HUDEP-2 (cell line): Measurements from ENCODE around the gene TWIST2.

ENCODE experiments used
- DNase-seq, 76 experiments: peaks; one replicate each; lab custom pipeline; 2025; ENCODE audit not compliant: unreplicated experiment in 76 of 76; lab: John Stamatoyannopoulos, UW

TWIST2 gene

DNA sequence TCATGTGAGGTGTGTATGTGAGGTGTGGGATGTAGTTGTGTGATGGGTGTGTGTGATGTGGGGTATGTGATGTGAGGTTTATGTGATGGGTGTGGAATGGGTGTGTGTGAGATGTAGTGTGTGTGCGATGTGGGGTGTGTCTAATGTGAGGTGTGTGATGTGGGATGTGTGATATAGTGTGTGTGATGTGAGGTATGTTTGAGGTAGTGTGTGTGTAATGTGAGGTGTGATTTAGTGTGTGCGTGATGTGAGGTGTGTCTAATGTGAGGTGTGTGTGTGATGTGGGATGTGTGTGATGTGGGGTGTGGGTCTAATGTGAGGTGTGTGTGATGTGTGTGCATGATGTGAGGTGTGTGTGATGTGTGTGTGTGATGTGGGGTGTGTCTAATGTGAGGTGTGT lies 55.3 kb downstream of the TWIST2 start:
- no peak for DNase-seq

DNA sequence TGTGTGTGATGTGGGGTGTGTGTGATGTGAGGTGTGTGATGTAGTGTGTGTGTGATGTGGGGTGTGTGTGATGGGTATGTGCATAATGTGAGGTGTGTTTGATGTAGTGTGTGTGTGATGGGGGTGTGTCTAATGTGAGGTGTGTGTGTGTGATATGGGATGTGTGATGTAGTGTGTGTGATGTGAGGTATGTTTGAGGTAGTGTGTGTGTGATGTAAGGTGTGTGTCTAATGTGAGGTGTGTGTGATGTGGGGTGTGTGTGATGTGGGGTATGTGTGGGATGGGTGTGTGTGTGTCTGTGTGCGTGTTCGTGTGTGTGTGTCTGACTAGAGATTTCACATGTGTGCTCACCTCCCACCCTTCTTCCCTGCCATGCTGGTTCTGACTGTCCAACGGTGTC lies 56.3 kb downstream of the TWIST2 start:
- no peak for DNase-seq

DNA sequence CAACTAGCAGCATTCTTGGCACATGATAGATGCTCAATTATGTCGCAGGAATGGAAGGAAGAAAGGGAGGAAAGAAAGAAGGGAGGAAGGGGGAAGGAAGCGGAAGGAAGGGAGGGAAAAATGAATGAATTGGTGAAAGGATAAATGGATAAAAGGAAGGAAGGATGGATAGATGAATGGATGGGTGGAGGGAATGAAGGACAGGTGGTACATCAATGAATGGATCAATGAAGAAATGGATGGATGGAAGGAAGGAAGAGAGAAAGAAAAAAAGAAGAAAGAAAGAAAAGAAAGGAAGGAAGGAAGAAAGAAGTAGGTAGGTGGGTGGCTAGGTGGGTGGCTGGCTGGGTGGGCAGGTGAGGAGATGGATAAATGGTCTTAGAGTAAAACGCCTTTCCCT lies 56.8 kb downstream of the TWIST2 start:
- DNase-seq = no peak

DNA sequence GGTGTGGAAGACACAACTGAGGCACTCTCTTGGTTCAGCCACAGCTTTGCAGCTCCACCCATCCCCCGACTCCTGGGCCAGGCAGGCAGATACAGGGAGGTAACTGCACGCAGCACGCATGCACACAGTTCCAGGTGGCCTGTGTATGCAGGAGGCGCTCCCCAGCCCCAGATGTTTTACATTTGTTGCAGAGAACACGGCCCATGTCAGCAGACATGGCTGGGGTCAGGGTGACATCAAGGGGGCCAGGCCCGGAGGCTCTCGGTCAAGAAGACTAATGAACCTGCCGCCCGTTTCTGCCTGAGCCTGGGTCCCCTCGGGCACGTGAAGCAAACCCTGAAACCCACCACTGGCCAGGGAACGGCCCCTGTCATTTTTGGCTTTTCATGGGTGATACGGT lies 57.3 kb downstream of the TWIST2 start:
- DNase-seq = no peak

DNA sequence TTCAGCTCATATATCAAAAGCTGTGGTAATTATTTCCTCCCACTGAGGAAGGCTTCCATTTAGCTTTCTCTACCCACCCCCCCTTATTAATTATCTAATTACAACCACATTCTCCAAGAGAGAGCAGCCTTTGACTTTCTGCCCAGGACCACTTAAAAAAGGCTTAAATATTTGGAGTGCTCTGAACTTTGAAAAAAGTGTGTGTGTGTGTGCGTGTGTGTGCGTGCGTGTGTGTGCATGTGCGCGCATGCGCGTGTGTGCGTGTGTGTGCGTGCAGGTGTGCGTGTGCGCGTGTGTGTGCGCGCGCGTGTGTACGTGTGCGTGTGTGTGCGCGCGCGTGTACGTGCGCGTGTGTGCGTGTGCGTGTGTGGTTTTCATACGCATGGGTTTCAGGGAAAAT lies 57.8 kb downstream of the TWIST2 start:
- no peak for DNase-seq

DNA sequence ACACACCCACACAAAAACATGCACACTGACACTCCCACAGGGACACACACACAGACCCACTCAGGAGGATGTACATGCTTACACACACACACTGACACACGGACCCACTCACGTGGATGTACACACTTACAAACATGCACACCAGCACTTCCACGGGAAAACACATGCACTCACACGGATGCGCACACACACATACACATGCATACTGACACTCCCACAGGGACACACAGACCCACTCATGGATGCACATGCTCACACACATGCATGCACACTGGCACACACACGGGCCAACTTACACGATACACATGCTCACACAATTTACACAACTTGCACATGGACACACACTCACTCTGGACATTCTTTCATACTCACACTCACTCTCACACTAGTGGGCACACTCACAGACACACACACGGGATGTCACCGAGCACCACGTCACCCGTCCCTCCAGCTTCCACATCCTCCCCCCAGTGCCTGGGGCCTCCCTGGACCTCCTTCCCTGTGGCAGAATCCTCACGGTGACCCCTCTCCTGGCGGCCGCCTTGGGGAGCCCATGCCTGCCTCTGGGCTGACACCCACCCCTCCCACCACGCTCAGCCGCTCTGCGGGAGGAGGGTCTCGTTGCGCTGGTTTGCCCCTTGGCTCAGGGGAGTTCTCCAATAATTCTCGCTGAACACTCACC lies 58.5 kb downstream of the TWIST2 start:
- no peak for DNase-seq

DNA sequence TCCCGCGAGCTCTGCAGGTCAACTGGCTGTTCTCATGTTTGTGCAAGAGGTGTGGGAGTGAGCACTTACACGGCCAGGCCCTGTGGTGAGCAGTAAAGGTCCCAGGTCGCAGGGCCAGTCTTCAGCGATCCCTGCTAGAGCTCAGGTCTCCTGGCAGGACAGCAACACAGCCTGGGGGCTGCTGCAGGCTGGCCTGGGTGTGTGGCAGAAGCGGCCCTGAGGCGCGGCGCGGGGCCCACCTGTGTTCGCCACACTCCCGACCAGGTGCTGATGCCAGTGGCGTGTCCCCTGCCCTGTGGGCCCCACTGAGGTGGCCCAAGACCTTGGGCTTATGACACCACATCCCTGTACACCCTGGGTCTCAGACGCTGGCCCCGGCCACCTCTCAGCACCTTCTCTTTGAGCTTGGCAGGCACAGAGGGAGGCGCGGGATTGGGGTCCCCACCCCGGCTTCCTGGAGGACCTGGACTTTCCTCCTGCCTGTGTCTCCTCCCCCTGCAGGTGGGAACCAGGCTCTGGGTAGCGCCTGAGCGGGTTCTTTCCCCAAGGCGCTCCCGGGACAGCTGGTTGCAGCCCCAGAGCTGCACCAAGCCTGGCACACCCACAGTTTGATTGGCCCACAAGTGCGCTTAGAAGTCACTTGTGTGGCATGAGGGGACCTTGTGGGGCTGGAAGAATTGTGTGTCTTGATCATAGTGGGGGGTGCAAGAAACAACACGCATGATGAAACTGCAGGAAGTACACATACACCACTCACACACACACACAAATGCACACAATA lies 59.2 kb downstream of the TWIST2 start:
- no peak for DNase-seq

DNA sequence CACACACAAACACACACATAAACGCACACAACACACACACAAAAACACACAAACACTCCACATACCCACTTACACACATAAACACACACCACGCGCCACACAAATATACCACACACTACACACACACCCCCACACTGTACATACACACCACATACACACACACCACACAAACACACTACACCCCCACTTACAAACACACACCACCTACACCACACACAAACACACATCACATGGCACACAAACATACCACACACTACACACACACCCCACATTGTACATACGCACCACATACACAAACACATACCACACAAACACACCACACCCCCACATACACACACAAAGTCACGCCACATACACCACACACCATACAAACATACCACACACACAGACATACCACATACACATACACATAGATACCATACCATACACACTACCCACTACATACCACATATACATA lies 59.9 kb downstream of the TWIST2 start:
- DNase-seq = no peak

DNA sequence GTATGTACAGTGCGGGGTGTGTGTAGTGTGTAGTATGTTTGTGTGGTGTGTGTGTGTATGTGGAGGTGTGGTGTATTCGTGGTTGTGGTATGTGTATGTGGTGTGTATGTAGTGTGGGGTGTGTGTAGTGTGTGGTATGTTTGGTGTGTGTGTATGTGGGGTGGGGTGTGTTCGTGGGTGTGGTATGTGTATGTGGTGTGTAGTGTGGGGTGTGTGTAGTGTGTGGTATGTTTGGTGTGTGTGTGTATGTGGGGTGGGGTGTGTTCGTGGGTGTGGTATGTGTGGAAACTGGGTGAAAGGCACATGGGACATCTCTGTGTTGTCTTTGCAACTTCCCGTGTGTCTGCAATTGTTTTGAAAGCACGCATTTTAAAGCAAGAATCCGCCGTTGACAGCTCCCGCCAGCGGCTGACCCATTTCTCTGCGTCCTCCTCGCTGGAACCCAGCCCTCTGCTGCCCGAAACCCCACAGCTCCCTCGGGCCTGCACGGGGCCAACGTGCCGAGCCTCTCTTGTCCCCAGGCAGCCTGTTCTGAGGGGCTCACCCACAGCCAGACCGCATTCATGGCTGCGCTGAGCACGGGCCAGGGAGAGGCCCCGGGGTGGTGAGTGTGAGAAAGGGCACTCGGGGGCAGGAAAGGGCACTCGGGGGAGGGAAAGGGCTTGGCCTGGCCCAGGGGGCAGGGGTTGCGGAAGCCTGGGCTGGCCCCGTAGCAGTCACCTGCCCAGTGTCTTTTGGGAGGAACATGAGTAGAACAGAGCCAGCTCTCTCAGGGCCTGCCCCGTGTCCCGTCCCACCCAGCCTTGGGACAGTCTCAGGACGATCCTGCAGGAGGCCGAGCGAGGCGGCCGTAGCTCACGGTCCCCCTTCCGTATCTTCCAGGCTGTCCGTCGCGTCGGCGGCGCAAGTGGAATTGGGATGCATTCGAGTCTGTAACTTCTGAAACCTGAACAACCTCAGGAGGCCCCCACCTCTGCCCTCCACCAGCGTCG lies 61.4 kb downstream of the TWIST2 start:
- no peak for DNase-seq

DNA sequence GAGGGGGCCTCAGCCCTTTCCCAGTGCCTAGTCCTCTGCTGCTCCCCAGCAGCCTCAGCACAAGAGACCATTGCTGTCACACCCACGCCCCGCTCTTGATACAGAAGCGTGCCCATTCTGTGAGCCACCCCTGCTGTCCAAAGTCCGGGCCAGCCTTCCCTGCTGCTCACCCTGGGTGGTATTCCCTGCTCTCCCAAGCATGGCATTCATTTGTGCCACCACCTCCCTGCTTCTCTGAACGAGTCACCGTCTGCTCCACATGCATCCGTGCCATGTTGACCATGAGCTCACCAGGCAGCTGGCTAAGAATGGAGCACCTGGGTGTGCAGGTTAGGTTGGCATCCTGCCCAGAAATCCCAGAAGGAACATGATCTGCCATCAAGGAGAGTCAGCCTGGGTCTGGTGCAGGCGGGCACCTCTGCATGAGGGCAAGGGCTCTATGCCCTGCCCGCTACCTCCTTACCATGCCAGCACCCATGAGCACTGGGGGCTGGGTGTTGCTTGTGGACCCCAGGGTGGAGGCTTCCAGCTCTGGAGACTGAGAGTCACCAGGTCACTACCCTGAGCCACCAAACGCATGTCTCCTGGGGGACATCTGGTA lies 63.0 kb downstream of the TWIST2 start:
- DNase-seq = no peak

DNA sequence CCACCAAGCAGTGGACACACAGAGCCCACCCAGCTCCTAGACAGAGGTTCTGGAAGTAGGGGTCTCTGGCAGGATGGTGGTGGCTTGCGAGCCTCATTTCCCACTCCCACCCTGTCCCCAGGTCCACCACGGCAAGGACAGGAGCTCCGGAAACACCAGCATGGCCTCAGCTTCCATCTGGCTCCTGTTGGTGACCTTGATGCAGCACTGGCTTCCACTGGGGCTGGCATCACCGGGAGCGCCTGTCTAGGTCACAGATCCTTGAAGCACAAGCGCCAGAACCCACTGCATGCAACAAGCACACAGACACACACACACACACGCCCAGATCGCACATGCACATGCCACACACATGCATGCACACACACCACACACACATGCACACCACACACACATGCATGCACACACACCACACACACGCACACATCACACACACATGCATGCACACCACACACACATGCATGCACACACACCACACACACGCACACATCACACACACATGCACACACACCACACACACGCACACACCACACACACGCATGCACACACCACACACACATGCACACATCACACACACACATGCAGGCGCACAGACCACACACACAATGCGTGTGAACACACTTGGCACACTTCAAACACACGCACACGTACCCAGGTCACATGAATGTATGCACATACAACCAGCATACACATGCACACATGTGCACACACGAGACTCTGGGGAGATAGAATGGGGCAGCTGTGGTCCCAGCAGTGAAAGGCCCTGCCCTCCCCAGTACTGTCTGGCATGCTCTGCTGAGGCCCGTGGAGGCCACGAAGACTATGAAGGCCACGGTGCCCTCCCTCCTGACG lies 63.7 kb downstream of the TWIST2 start:
- DNase-seq = no peak

DNA sequence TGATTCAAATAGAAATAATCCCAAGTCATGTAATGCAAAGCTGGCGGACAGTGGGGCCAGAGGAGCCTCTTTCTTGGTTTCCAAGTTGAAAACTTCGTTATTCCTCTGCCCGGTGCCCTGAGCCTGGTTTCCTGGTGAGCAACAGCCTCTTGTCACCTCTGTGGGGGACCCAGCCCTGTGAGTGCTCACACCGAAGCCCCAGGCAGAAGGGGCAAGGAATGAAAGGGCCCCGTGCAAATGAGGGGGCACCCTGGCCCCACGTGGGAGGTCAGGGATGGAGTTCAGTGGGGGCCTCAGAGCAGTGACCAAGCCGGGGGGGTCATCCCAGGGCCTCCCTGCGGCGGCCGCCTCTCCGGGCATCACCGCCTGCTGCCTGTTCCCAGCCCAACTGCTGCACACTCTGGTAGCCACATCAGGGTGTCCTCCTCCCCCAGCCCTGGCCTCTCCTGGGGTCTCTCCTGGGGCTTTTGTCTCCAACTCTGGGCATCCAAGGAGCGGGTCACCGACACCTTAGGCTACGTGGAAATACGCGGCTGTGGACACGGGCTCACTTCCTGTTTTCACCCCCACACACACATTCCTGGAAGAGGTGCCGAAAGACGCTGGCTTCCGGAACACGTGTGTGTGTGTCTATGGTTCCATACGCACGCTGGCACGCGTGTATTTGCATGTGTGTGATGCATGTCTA lies 64.5 kb downstream of the TWIST2 start:
- no peak for DNase-seq

DNA sequence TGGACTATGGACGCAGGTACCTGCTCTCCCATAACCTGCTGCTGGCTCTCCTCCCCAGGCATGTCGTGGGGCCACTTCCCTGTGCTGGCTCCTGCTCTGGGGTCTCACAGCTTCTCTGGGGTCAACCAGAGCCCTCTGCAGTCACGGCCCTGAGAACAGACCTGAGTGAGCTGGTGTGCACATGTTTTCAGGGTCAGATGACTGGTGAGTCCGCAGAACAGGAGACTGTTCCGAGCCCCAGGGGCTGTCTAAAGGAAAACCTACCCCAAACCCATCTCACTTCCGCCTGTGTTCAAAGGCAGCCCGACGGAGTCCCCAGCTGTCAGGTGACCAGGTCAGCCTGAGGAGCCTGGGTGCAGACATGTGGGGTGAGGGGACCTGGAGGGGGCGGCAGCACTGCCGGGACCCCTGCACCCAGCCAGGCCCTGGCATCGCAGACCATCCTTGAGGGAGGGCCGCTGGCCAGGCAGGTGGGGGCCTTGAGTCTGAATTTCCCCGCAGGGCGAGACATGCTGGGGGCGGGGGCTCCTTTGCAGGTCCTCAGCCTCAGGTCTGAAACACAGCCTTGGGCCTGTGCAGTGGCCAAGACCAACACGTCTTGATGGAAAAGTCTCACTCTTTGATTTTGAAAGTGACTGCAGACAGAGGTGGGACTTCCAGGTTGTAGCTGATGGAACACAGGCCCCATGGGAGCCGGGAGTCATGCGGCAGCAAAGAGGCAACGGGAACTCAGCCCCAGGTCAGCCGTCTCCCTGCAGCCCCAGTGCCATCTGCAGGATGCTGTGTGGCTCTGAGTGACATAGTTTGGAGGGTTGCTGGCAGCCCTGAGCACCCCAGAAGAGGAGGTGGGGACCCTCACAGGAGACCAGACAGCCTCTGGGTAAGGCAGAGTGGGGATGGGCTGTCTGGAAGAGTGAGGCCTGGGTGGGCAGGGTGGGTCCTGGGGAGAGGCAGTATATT lies 65.3 kb downstream of the TWIST2 start:
- DNase-seq = no peak

DNA sequence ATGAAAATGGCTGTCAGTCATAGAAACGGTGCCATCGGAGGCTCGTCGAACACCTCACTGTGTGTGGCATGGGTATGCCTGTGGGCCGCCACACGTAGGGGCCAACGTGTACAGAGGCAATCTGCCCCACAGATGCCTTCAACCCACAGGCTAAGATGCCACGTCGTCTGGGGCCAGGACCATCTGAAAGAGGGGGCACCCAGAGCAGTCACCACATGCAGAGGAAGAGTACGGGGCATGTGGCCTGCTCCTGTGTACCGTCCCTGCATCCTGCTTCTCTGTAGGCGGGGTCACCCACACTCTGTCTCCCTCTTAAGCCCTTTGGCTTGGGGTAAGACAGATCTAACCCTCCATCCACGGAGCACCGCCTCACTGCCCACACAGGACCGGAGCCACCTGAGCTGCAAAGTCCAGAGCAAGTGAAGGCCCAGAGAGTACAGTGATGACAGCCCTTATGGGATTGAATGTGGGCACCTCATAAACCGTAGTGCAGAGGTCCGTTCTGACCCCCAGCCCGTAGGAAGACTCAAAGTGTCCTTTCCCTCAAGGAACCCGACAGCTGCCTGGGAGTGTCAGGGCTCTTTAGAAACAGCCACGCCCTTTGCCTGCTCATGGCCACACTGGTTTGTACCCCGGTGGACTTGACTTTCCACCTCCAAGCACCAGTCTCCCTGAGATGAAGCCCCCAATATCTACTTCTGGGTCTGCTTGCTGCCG lies 66.2 kb downstream of the TWIST2 start:
- no peak for DNase-seq

DNA sequence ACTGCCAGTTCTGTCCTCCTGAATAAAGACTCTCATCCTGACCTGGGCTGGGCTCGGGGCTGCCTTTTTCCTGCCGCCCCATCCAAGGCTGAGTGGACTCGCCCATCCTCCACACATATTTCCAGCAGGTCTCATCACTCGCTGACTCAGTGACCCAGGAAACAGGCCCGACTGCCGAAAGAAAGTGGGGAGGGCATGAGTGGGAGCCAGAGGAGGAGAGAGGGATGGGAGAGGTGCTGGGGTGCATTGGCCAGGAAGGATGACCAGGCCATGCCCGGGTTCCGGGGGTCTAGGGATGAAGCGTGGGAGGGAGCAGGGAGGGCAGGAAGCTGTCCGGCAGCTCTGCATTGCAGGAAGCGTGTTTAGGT lies 66.7 kb downstream of the TWIST2 start:
- DNase-seq = no peak

DNA sequence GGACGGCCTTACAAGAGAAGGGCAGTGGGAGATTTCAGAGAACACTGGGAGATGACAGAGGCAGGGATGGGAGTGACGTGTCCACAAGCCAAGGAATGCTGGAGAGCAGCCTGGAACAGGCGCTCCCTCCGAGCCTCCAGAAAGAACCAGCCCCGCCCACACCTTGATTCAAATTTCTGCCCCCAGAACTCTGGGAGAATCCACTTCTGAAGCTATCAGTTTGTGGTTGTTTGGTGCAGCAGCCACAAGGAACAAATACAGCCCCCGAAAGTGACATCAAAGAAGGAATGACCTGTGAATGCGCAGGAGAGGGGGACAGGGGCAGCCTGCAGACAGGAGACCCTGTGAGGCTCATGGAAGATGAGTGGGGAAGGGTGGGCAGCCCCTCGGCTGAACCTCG lies 67.3 kb downstream of the TWIST2 start:
- DNase-seq = no peak

DNA sequence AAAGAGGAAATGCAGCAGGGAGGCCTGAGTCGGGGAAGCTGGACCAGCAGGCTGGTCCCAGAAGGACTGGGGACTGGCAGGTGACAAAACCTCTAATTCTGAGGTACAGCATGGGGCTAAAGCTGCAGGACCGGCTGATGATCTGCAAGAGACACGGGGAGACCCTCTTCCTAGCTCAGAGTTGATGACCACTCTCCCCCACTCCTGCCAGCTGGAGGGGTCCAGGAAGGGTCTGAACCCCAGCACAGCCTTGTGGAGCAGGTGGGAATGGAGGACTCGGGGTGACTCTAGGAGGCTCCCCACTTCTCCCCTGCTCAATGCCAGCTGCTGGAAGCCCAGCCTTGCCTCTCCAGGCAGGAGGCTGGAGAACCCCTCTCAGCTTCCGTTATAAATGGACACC lies 67.7 kb downstream of the TWIST2 start:
- no peak for DNase-seq
